ENCODE results near the gene FAM171A1.

FAM171A1 gene

GRCh38 chr10:15267496-15267895, 103.6 kb downstream of the FAM171A1 start:
- Histone ChIP-seq H3F3A (ENCODE audit: insufficient read depth, low read length) (no peaks in the 10 kb centered on the region), H3K79me2 (ENCODE audit: low read length) (no peaks in the 10 kb centered on the region), H2AFZ (ENCODE audit: low read length) (no peak overlapping the region), H3K36me3 (replicated peaks; ENCODE audit: insufficient read depth, low read length) (no peaks in the 10 kb centered on the region), H3K9me3 (replicated peaks; ENCODE audit: insufficient read depth, low read length) (no peaks in the 10 kb centered on the region), H3K9ac (ENCODE audit: low read length) (no peak overlapping the region), H3K4me2 (ENCODE audit: low read depth, low read length) (no peak overlapping the region), H4K20me1 (ENCODE audit: insufficient read depth, low read length) (no peaks in the 10 kb centered on the region), H3K4me3 (ENCODE audit: low read length) (no peak overlapping the region), H3K9me2 (replicated peaks; ENCODE audit: insufficient read depth, low read length) (no peaks in the 10 kb centered on the region), H3K27ac (ENCODE audit: low read length) (no peak overlapping the region), H3K4me1 (ENCODE audit: low read length) (no peaks in the 10 kb centered on the region), H3K27me3 (replicated peaks; ENCODE audit: insufficient read depth, low read length) (no peaks in the 10 kb centered on the region)
- TF ChIP-seq EZH2phosphoT487 (IDR thresholded peaks at IDR 0.05; ENCODE audit: low read length): no peak
- no peak for TF ChIP-seq EZH2 (optimal IDR thresholded peaks at IDR 0.05; ENCODE audit: low read depth, low read length)
- no peak for TF ChIP-seq CTCF (IDR thresholded peaks at IDR 0.05; ENCODE audit: low read length)
- no peak for DNase-seq

- Histone ChIP-seq H4K20me1 (ENCODE audit: insufficient read depth, low read length) (no peaks in the 10 kb centered on the region), H3K9me2 (replicated peaks; ENCODE audit: insufficient read depth, low read length) (no peaks in the 10 kb centered on the region), H3K4me3 (ENCODE audit: low read length) (no peak overlapping the region), H2AFZ (ENCODE audit: low read length) (no peak overlapping the region), H3K27me3 (replicated peaks; ENCODE audit: insufficient read depth, low read length) (no peaks in the 10 kb centered on the region), H3K27ac (ENCODE audit: low read length) (no peak overlapping the region), H3K9ac (ENCODE audit: low read length) (no peak overlapping the region), H3K79me2 (ENCODE audit: low read length) (no peaks in the 10 kb centered on the region), H3F3A (ENCODE audit: insufficient read depth, low read length) (no peaks in the 10 kb centered on the region), H3K9me3 (replicated peaks; ENCODE audit: insufficient read depth, low read length) (no peaks in the 10 kb centered on the region), H3K4me1 (ENCODE audit: low read length) (no peaks in the 10 kb centered on the region), H3K36me3 (replicated peaks; ENCODE audit: insufficient read depth, low read length) (no peaks in the 10 kb centered on the region), H3K4me2 (ENCODE audit: low read depth, low read length) (no peak overlapping the region)
- no peak for DNase-seq
- no peak for TF ChIP-seq EZH2 (optimal IDR thresholded peaks at IDR 0.05; ENCODE audit: low read depth, low read length)
- TF ChIP-seq EZH2phosphoT487 (IDR thresholded peaks at IDR 0.05; ENCODE audit: low read length): no peak
- no peak for TF ChIP-seq CTCF (IDR thresholded peaks at IDR 0.05; ENCODE audit: low read length)
Measured at GRCh38 chr10:15266117-15266516, 105.0 kb downstream of the FAM171A1 start.

DNA sequence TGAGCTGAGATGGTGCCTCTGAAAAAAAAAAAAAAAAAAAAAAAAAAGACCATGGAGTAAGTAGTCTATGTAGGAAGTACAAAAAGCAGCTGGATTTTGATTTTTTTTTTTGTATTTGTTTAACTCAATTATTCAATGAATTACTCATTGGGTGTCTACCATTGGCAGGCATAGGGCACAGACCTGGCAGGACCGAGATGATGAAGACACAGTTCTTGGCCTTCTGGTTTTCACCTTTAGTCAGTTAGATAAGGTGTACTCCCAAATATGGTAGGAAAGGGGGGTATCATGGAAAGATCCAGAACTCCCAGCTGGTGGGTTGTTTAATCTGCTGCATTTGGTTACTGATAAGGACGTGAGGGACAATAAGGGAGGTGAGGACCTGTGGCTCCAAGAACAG, 105.5 kb downstream of the FAM171A1 start:
- Histone ChIP-seq H2AFZ (ENCODE audit: low read length) (no peak overlapping the region), H3K27ac (ENCODE audit: low read length) (no peak overlapping the region), H3K9me2 (replicated peaks; ENCODE audit: insufficient read depth, low read length) (no peaks in the 10 kb centered on the region), H3K9ac (ENCODE audit: low read length) (no peak overlapping the region), H3K36me3 (replicated peaks; ENCODE audit: insufficient read depth, low read length) (no peaks in the 10 kb centered on the region), H3K79me2 (ENCODE audit: low read length) (no peaks in the 10 kb centered on the region), H4K20me1 (ENCODE audit: insufficient read depth, low read length) (no peaks in the 10 kb centered on the region), H3K4me1 (ENCODE audit: low read length) (no peaks in the 10 kb centered on the region), H3K4me3 (ENCODE audit: low read length) (no peak overlapping the region), H3K27me3 (replicated peaks; ENCODE audit: insufficient read depth, low read length) (no peaks in the 10 kb centered on the region), H3K9me3 (replicated peaks; ENCODE audit: insufficient read depth, low read length) (no peaks in the 10 kb centered on the region), H3F3A (ENCODE audit: insufficient read depth, low read length) (no peaks in the 10 kb centered on the region), H3K4me2 (ENCODE audit: low read depth, low read length) (no peak overlapping the region)
- no peak for DNase-seq
- no peak for TF ChIP-seq EZH2phosphoT487 (IDR thresholded peaks at IDR 0.05; ENCODE audit: low read length)
- no peak for TF ChIP-seq EZH2 (optimal IDR thresholded peaks at IDR 0.05; ENCODE audit: low read depth, low read length)
- TF ChIP-seq CTCF (IDR thresholded peaks at IDR 0.05; ENCODE audit: low read length): no peak
